Hepatocyte (in vitro differentiated cells): ENCODE results near the gene EIF1B. TPM values are rescaled to one million over a fixed set of nuclear protein-coding genes. Genes with fewer than 3 reads are reported as not detected.

Source experiments
- DNase-seq: peaks from one replicate; pipeline ENCODE4 v3.0.0-alpha.2; 2016; ENCODE audit warnings: low spot score
- H2AFZ ChIP-seq: fragments of 200-600 bp; sonication (generic); 2 replicates; pipeline ENCODE4 v1.6.0; 2016; ENCODE audit warnings: antibody characterized with exemption, mild to moderate bottlenecking
- H3K27ac ChIP-seq: fragments of 200-600 bp; sonication (generic); 2 replicates; pipeline ENCODE4 v1.5.1; 2016; ENCODE audit warnings: mild to moderate bottlenecking
- H3K27me3 ChIP-seq: fragments of 200-600 bp; sonication (generic); 2 replicates; pipeline ENCODE4 v1.6.1; 2016
- H3K36me3 ChIP-seq: fragments of 200-600 bp; sonication (generic); replicated peaks from 2 replicates; pipeline ENCODE4 v1.5.1; 2016; ENCODE audit warnings: low read depth; ENCODE audit not compliant: insufficient read depth
- H3K4me1 ChIP-seq: fragments of 200-600 bp; sonication (generic); 2 replicates; pipeline ENCODE4 v1.5.1; 2016; ENCODE audit warnings: mild to moderate bottlenecking, moderate library complexity; ENCODE audit not compliant: insufficient read depth
- H3K4me2 ChIP-seq: fragments of 200-600 bp; sonication (generic); 2 replicates; pipeline ENCODE4 v1.6.0; 2016
- H3K4me3 ChIP-seq: fragments of 200-600 bp; sonication (generic); 2 replicates; pipeline ENCODE4 v1.5.1; 2016; ENCODE audit warnings: mild to moderate bottlenecking
- H3K79me2 ChIP-seq: fragments of 200-600 bp; sonication (generic); 2 replicates; pipeline ENCODE4 v1.6.0; 2017; ENCODE audit warnings: mild to moderate bottlenecking
- H3K9me2 ChIP-seq: fragments of 200-600 bp; sonication (generic); replicated peaks from 2 replicates; pipeline ENCODE4 v1.6.0; 2017; ENCODE audit warnings: mild to moderate bottlenecking; ENCODE audit not compliant: insufficient read depth
- H3K9me3 ChIP-seq: fragments of 200-600 bp; sonication (generic); 2 replicates; pipeline ENCODE4 v1.5.1; 2016; ENCODE audit warnings: low read depth, mild to moderate bottlenecking
- H4K20me1 ChIP-seq: fragments of 200-600 bp; sonication (generic); 2 replicates; pipeline ENCODE4 v1.6.0; 2016; ENCODE audit warnings: mild to moderate bottlenecking; ENCODE audit not compliant: insufficient read depth, poor library complexity, severe bottlenecking
- CTCF ChIP-seq: fragments of 200-600 bp; sonication (generic); IDR thresholded peaks from 2 replicates; pipeline ENCODE4 v1.5.1; 2016; ENCODE audit warnings: antibody characterized with exemption, mild to moderate bottlenecking; ENCODE audit not compliant: poor library complexity
- EZH2 ChIP-seq: fragments of 200-600 bp; sonication (generic); IDR thresholded peaks from 2 replicates; pipeline ENCODE4 v1.6.1; 2016; ENCODE audit warnings: antibody characterized with exemption, mild to moderate bottlenecking, borderline replicate concordance
- EZH2phosphoT487 ChIP-seq: fragments of 200-600 bp; sonication (generic); IDR thresholded peaks from one replicate; pipeline ENCODE4 v1.6.1; 2018; ENCODE audit warnings: antibody characterized with exemption, mild to moderate bottlenecking, low read depth, moderate library complexity; ENCODE audit not compliant: unreplicated experiment, severe bottlenecking
- WGBS: methylation state at CpG from one replicate; pipeline ENCODE4 v1.1.6; 2016; ENCODE audit warnings: low lambda C conversion rate; ENCODE audit errors: missing lambda C conversion rate; 5-methylcytosine and 5-hydroxymethylcytosine counted together
- polyA plus RNA-seq: library from polyadenylated mRNA; unstranded; fragments of >200 nt; fragmentation: Nextera tagmentation; extraction: Ambion mirVana; gene quantifications from 2 replicates; pipeline ENCODE4 v1.2.1, GENCODE V29; 2016
- total RNA-seq: library from RNA; depleted of rRNA; stranded (reverse); fragments of >200 nt; gene quantifications from 2 replicates; pipeline ENCODE4 v1.2.3, GENCODE V29; 2014

Gene EIF1B
- total and polyA plus RNA-seq, 2 experiments from 2014 or later = 42.2 to 153 TPM

GRCh38 chr3:40341671-40342070, 32.2 kb downstream of the EIF1B start:
- no peak for TF ChIP-seq EZH2
- no peak for TF ChIP-seq EZH2phosphoT487
- TF ChIP-seq CTCF = no peak
- no peaks in the 10 kb centered on the region for H3K9me3 ChIP-seq
- no peaks in the 10 kb centered on the region for H3K79me2 ChIP-seq

GRCh38 chr3:40350529-40350928, 41.0 kb downstream of the EIF1B start:
- Histone ChIP-seq H3K9me2 (no peaks in the 10 kb centered on the region), H3K27ac (no peak overlapping the region), H3K4me2 (no peak overlapping the region), H3K27me3 (no peaks in the 10 kb centered on the region), H3K4me1 (no peaks in the 10 kb centered on the region), H3K79me2 (no peaks in the 10 kb centered on the region), H4K20me1 (no peaks in the 10 kb centered on the region), H2AFZ (no peak overlapping the region), H3K36me3 (no peaks in the 10 kb centered on the region), H3K4me3 (no peak overlapping the region), H3K9me3 (peaks cover 4% of the 10 kb centered on the region)
- no peak for TF ChIP-seq CTCF
- no peak for TF ChIP-seq EZH2phosphoT487
- TF ChIP-seq EZH2 = no peak
- no peak for DNase-seq

More at GRCh38 chr3:40341671-40342070, 32.2 kb downstream of the EIF1B start:
- no peak for DNase-seq
- H3K27ac ChIP-seq = no peak overlapping the region
- H3K36me3 ChIP-seq = no peaks in the 10 kb centered on the region
- no peaks in the 10 kb centered on the region for H4K20me1 ChIP-seq
- H3K9me2 ChIP-seq = no peaks in the 10 kb centered on the region
- H2AFZ ChIP-seq = no peak overlapping the region
- no peaks in the 10 kb centered on the region for H3K4me1 ChIP-seq
- H3K4me3 ChIP-seq = no peak overlapping the region
- no peaks in the 10 kb centered on the region for H3K27me3 ChIP-seq
- H3K4me2 ChIP-seq = no peak overlapping the region

- peaks cover 4% of the 10 kb centered on the region for H3K9me3 ChIP-seq
- DNase-seq = no peak
- H3K4me2 ChIP-seq = no peak overlapping the region
- H4K20me1 ChIP-seq = no peaks in the 10 kb centered on the region
- H3K4me1 ChIP-seq = no peaks in the 10 kb centered on the region
- H3K27ac ChIP-seq = no peak overlapping the region
- H3K4me3 ChIP-seq = no peak overlapping the region
- no peaks in the 10 kb centered on the region for H3K36me3 ChIP-seq
- H3K27me3 ChIP-seq = no peaks in the 10 kb centered on the region
- H3K79me2 ChIP-seq = no peaks in the 10 kb centered on the region
- H3K9me2 ChIP-seq = no peaks in the 10 kb centered on the region
- H2AFZ ChIP-seq = no peak overlapping the region
- WGBS = 69% methylated on average over 2 of the region's 2 CpGs
- TF ChIP-seq EZH2phosphoT487 = no peak
- no peak for TF ChIP-seq EZH2
- TF ChIP-seq CTCF = no peak
These were observed 45.9 kb downstream of the EIF1B start for GRCh38 chr3:40355410-40355809.

- no peak overlapping the region for H3K4me2 ChIP-seq
- no peak overlapping the region for H3K27ac ChIP-seq
- H3K9me3 ChIP-seq = no peaks in the 10 kb centered on the region
- H3K9me2 ChIP-seq = no peaks in the 10 kb centered on the region
- no peak for TF ChIP-seq CTCF
- no peak for TF ChIP-seq EZH2phosphoT487
- no peak for TF ChIP-seq EZH2
- no peak for DNase-seq
- H2AFZ ChIP-seq = no peak overlapping the region
- no peaks in the 10 kb centered on the region for H3K79me2 ChIP-seq
- 75% methylated on average over 1 of the region's 1 CpG for WGBS
- H3K27me3 ChIP-seq = no peaks in the 10 kb centered on the region
- no peak overlapping the region for H3K4me3 ChIP-seq
- H3K4me1 ChIP-seq = no peaks in the 10 kb centered on the region
- H4K20me1 ChIP-seq = no peaks in the 10 kb centered on the region
- no peaks in the 10 kb centered on the region for H3K36me3 ChIP-seq
These were observed 48.9 kb downstream of the EIF1B start for GRCh38 chr3:40358454-40358853.

Other genes starting within 250 kb of the EIF1B start
- 1.7 and 2.2 TPM in 2 replicates for gene ENTPD3, start 77.5 kb downstream of the EIF1B start, total RNA-seq
- 2.4 and 2.6 TPM in 2 replicates for gene ENTPD3, start 77.5 kb downstream of the EIF1B start, polyA plus RNA-seq
- gene RPL14, start 147.6 kb downstream of the EIF1B start, total RNA-seq = 390 and 395 TPM in 2 replicates
- 470 and 492 TPM in 2 replicates for gene RPL14, start 147.6 kb downstream of the EIF1B start, polyA plus RNA-seq
- 3.6 and 4.7 TPM in 2 replicates for gene ZNF619, start 167.4 kb downstream of the EIF1B start, total RNA-seq
- gene ZNF619, start 167.4 kb downstream of the EIF1B start, polyA plus RNA-seq = 1.2 and 1.8 TPM in 2 replicates
- 4.4 and 5.4 TPM in 2 replicates for gene ZNF620, start 196.3 kb downstream of the EIF1B start, total RNA-seq
- gene ZNF620, start 196.3 kb downstream of the EIF1B start, polyA plus RNA-seq = 3.0 and 5.3 TPM in 2 replicates
- 12.3 and 14.7 TPM in 2 replicates for gene ZNF621, start 215.3 kb downstream of the EIF1B start, total RNA-seq
- gene ZNF621, start 215.3 kb downstream of the EIF1B start, polyA plus RNA-seq = 5.9 and 8.6 TPM in 2 replicates